KMS-11 (cell line): ENCODE measurements around the gene LOXL4.
"Not testable (repeated sequence)": the region's sequence is repeated elsewhere in the genome, so short reads cannot be mapped to it uniquely, and the experiment has no call there.

Experiments used
- H2AFZ ChIP-seq: fragments of 200-600 bp; sonication (generic); 2 replicates; pipeline ENCODE4 v1.6.1; 2016; ENCODE audit warnings: antibody characterized with exemption, mixed run types, low read depth
- H3K27ac ChIP-seq: fragments of 200-600 bp; sonication (generic); 2 replicates; pipeline ENCODE4 v1.6.1; 2016; ENCODE audit warnings: mild to moderate bottlenecking, mixed run types
- H3K27me3 ChIP-seq: fragments of 200-600 bp; sonication (generic); 2 replicates; pipeline ENCODE4 v1.6.1; 2017; ENCODE audit warnings: mild to moderate bottlenecking, low read depth, mixed run types, moderate library complexity; ENCODE audit not compliant: insufficient read depth
- H3K36me3 ChIP-seq: fragments of 200-600 bp; sonication (generic); 2 replicates; pipeline ENCODE4 v1.6.1; 2017; ENCODE audit warnings: mild to moderate bottlenecking, mixed run types; ENCODE audit not compliant: insufficient read depth
- H3K4me1 ChIP-seq: fragments of 200-600 bp; sonication (generic); 2 replicates; pipeline ENCODE4 v1.6.1; 2016; ENCODE audit warnings: mild to moderate bottlenecking, low read depth, mixed run types; ENCODE audit not compliant: poor library complexity, severe bottlenecking
- H3K4me2 ChIP-seq: fragments of 200-600 bp; sonication (generic); 2 replicates; pipeline ENCODE4 v1.7.0; 2016; ENCODE audit warnings: mild to moderate bottlenecking, mixed run types
- H3K4me3 ChIP-seq: fragments of 200-600 bp; sonication (generic); IDR thresholded peaks from 2 replicates; pipeline ENCODE4 v1.6.1; 2017; ENCODE audit warnings: low read depth, low read length, mixed read lengths; ENCODE audit not compliant: insufficient read depth
- H3K79me2 ChIP-seq: fragments of 200-600 bp; sonication (generic); 2 replicates; pipeline ENCODE4 v1.6.1; 2016; ENCODE audit warnings: low read depth, mixed run types; ENCODE audit not compliant: insufficient read depth
- H3K9ac ChIP-seq: fragments of 200-600 bp; sonication (generic); 2 replicates; pipeline ENCODE4 v1.6.1; 2016; ENCODE audit warnings: mild to moderate bottlenecking, mixed run types
- H4K20me1 ChIP-seq: fragments of 200-600 bp; sonication (generic); 2 replicates; pipeline ENCODE4 v1.6.1; 2016; ENCODE audit warnings: mild to moderate bottlenecking, mixed run types; ENCODE audit not compliant: insufficient read depth
- TF ChIP-seq, protein P1 (sequence below): fragments of 200-600 bp; sonication (generic); conservative IDR thresholded peaks from 2 replicates; pipeline ENCODE4 v1.6.1; 2017; ENCODE audit warnings: low read depth, mild to moderate bottlenecking, antibody characterized with exemption, low read length, moderate library complexity, mixed read lengths

LOXL4 gene

DNA sequence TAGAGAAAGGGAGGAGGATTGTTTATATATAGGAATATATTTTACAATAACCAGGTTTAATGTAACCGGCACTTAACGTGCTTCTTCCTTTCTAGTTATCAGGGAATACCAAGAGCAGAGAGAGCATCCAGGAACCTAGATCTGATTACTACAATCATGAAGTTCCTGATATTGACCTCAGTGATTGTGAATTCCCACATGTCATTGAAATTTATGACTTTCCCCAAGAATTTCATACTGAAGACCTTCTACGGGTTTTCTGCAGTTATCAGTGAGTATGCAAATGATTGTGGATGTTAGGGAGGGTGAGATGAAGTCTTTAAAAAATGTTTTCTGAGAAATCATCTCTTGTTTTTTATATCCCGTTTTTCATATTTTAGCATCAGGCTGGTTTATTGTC lies 36.6 kb downstream of the LOXL4 start:
- no peaks in the 10 kb centered on the region for H3K27me3 ChIP-seq
- no peak overlapping the region for H3K9ac ChIP-seq
- H3K79me2 ChIP-seq, result no peaks in the 10 kb centered on the region
- H3K4me2 ChIP-seq, result no peak overlapping the region
- no peak overlapping the region for H3K4me3 ChIP-seq
- TF ChIP-seq, protein P1, sequence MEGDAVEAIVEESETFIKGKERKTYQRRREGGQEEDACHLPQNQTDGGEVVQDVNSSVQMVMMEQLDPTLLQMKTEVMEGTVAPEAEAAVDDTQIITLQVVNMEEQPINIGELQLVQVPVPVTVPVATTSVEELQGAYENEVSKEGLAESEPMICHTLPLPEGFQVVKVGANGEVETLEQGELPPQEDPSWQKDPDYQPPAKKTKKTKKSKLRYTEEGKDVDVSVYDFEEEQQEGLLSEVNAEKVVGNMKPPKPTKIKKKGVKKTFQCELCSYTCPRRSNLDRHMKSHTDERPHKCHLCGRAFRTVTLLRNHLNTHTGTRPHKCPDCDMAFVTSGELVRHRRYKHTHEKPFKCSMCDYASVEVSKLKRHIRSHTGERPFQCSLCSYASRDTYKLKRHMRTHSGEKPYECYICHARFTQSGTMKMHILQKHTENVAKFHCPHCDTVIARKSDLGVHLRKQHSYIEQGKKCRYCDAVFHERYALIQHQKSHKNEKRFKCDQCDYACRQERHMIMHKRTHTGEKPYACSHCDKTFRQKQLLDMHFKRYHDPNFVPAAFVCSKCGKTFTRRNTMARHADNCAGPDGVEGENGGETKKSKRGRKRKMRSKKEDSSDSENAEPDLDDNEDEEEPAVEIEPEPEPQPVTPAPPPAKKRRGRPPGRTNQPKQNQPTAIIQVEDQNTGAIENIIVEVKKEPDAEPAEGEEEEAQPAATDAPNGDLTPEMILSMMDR, result no peak
- H2AFZ ChIP-seq, result no peak overlapping the region
- no peaks in the 10 kb centered on the region for H3K36me3 ChIP-seq
- H4K20me1 ChIP-seq, result no peaks in the 10 kb centered on the region
- no peaks in the 10 kb centered on the region for H3K4me1 ChIP-seq
- no peak overlapping the region for H3K27ac ChIP-seq

DNA sequence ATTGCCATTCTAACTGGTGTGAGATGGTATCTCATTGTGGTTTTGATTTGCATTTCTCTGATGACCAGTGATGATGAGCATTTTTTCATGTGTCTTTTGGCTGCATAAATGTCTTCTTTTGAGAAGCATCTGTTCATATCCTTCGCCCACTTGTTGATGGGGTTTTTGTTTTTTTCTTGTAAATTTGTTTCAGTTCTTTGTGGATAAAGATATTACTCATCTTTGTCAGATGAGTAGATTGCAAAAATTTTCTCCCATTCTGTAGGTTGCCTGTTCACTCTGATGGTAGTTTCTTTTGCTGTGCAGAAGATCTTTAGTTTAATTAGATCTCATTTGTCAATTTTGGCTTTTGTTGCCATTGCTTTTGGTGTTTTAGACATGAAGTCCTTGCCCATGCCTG lies 39.7 kb downstream of the LOXL4 start:
- H4K20me1 ChIP-seq, H3K79me2 ChIP-seq, H3K27ac ChIP-seq, H3K4me1 ChIP-seq, H2AFZ ChIP-seq, H3K36me3 ChIP-seq, H3K4me2 ChIP-seq, H3K4me3 ChIP-seq, H3K27me3 ChIP-seq, H3K9ac ChIP-seq: not testable (repeated sequence)

DNA sequence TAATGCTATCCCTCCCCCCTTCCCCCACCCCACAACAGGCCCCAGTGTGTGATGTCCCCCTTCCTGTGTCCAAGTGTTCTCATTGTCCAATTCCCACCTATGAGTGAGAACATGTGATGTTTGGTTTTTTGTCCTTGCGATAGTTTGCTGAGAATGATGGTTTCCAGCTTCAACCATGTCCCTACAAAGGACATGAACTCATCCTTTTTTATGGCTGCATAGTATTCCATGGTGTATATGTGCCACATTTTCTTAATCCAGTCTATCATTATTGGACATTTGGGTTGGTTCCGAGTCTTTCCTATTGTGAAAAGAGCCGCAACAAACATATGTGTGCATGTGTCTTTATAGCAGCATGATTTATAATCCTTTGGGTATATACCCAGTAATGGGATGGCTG lies 40.3 kb downstream of the LOXL4 start:
- not testable (repeated sequence) for H3K9ac ChIP-seq, H3K36me3 ChIP-seq, H2AFZ ChIP-seq, H4K20me1 ChIP-seq, H3K79me2 ChIP-seq, H3K4me2 ChIP-seq, H3K27me3 ChIP-seq, H3K27ac ChIP-seq, H3K4me3 ChIP-seq, H3K4me1 ChIP-seq

DNA sequence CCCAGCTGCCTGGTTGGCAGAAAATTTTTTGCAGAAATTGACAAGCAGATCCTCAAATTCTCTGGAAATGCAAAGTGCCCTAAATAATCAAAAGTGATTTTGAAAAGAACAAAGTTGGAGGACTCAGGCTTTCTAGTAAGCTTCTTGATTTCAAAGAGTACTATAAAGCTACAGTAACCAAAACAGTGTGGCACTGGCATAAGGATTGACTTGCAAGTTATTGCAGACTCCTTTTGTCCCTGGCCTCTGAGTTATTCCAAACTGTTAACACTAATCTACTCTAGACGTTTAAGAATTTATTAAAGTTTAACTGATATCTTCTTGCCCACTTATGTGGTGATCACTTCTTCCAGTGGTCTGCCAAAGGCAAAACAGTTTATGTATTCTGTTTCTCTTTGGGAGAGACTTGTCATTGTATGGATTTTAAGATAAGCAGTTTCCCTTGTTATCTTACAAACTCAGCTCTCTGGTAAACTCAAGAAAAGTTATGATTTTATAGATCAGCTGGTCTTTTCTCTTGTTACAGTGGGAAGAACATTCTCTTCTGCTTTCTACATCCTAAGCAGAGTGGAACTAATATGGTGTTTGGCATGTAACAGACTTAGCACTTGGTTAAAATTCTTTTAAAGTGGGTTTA lies 41.4 kb downstream of the LOXL4 start:
- Histone ChIP-seq H3K36me3 (no peaks in the 10 kb centered on the region), H3K27me3 (no peaks in the 10 kb centered on the region), H3K9ac (no peak overlapping the region), H3K27ac (no peak overlapping the region), H3K4me3 (no peak overlapping the region), H2AFZ (no peak overlapping the region), H4K20me1 (no peaks in the 10 kb centered on the region), H3K79me2 (peaks cover 6% of the 10 kb centered on the region; the same call in 1 of the 2 replicates), H3K4me1 (no peaks in the 10 kb centered on the region), H3K4me2 (no peak overlapping the region)
- TF ChIP-seq, protein P1, result no peak

DNA sequence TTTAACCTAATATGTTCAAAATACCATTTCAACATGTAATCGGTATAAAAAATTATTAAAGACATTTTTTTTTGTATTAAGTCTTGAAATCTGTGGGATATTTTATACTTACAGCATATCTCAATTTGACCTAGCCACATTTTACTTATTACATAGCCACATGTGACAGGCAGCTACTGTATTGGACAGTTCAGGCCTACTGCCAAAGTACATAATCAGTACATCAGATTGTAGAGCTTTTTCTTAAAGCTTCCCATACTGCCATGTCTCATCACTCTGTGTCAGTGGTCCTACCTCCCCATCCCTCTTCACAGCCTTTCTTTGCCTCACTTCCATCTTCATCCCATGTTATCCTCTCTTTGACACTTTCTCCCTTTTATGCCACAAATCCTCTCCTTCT lies 43.0 kb downstream of the LOXL4 start:
- peaks cover 6% of the 10 kb centered on the region; the same call in 1 of the 2 replicates for H3K79me2 ChIP-seq
- no peak overlapping the region for H3K4me3 ChIP-seq

More for the DNA sequence above, 43.0 kb downstream of the LOXL4 start:
- H3K36me3 ChIP-seq, result no peaks in the 10 kb centered on the region
- TF ChIP-seq, protein P1, result no peak
- H4K20me1 ChIP-seq, result no peaks in the 10 kb centered on the region
- no peak overlapping the region for H3K9ac ChIP-seq
- no peaks in the 10 kb centered on the region for H3K27me3 ChIP-seq
- H3K27ac ChIP-seq, result no peak overlapping the region
- H2AFZ ChIP-seq, result no peak overlapping the region
- H3K4me2 ChIP-seq, result no peak overlapping the region
- no peaks in the 10 kb centered on the region for H3K4me1 ChIP-seq
